Lung (tissue), 12 donors: ENCODE results near the gene CDH4. TPM values are rescaled to one million over a fixed set of nuclear protein-coding genes. Genes with fewer than 3 reads are reported as not detected.

Source experiments
- ATAC-seq: fragments of 200-7000 bp; cut with Tn5 transposase; one replicate; pipeline ENCODE4 v1.9.1; 2020; ENCODE audit warnings: moderate number of reproducible peaks; ENCODE audit not compliant: insufficient read depth, low FRiP score
- DNase-seq, 3 donors: peaks; one replicate each; pipeline ENCODE4 v3.0.0-alpha.2; 2013 to 2017
- H3K27ac ChIP-seq, 2 donors: one replicate each; pipeline ENCODE4 v1.5.1; 2013; ENCODE audit warnings: mild to moderate bottlenecking in 2 of 2, moderate library complexity in 2 of 2, control low read depth in 1 of 2, inconsistent platforms in 1 of 2, low read depth in 1 of 2, low read length in 1 of 2
- H3K27me3 ChIP-seq, 3 donors: one replicate each; pipeline ENCODE4 v1.5.1; 2013; ENCODE audit warnings: low read length in 2 of 3; ENCODE audit not compliant: control insufficient read depth in 3 of 3, insufficient read depth in 3 of 3
- H3K36me3 ChIP-seq, 4 donors: one replicate each; pipeline ENCODE4 v1.5.1; 2013; ENCODE audit warnings: low read length in 4 of 4, mild to moderate bottlenecking in 1 of 4, moderate library complexity in 1 of 4; ENCODE audit not compliant: control insufficient read depth in 4 of 4, insufficient read depth in 4 of 4
- H3K4me1 ChIP-seq, 5 donors: one replicate each; pipeline ENCODE4 v1.5.1; 2013; ENCODE audit warnings: low read length in 5 of 5, mild to moderate bottlenecking in 2 of 5, moderate library complexity in 1 of 5; ENCODE audit not compliant: control insufficient read depth in 5 of 5, insufficient read depth in 5 of 5
- H3K4me3 ChIP-seq: one replicate; pipeline ENCODE4 v1.5.1; 2013; ENCODE audit warnings: mild to moderate bottlenecking, control low read depth, moderate library complexity
- H3K9ac ChIP-seq, 2 donors: one replicate each; pipeline ENCODE4 v1.5.1; 2013; ENCODE audit warnings: low read length in 2 of 2, control low read depth in 1 of 2; ENCODE audit not compliant: insufficient read depth in 1 of 2
- H3K9me3 ChIP-seq, 4 donors: one replicate each; pipeline ENCODE4 v1.5.1; 2013; ENCODE audit warnings: low read length in 3 of 4, mild to moderate bottlenecking in 1 of 4, moderate library complexity in 1 of 4; ENCODE audit not compliant: control insufficient read depth in 4 of 4, insufficient read depth in 3 of 4
- WGBS, 2 donors: extraction: QIAGEN DNeasy Blood & Tissue Kit; methylation state at CpG; one replicate each; pipeline ENCODE4 v1.1.7; 2013; 5-methylcytosine and 5-hydroxymethylcytosine counted together
- polyA plus RNA-seq, 2 donors: library from polyadenylated mRNA; stranded (reverse); fragments of 200-250 nt; gene quantifications; one replicate each; pipeline ENCODE4 v1.2.1, GENCODE V29; 2013
- total RNA-seq, 2 donors: library from RNA; depleted of rRNA in 1 of 2; stranded (reverse); fragments of >200 nt in 1 of 2; gene quantifications; one replicate each; pipeline ENCODE4 v1.2.1, GENCODE V29; 2014 to 2021
- TF ChIP-seq, protein P1 (sequence below): IDR thresholded peaks from 2 replicates; pipeline ENCODE4 v1.5.1; 2012; ENCODE audit warnings: mild to moderate bottlenecking; ENCODE audit errors: control extremely low read depth, extremely low read depth
- donor health status: control.
- donor health status: control.
- donor health status: Bipolar disorder and iron deficiency.
- donor health status: healthy.
- donor health status: DM: yes; HTN: yes; CAD: no.

The CDH4 gene
- total and polyA plus RNA-seq, 4 donors = 0.10 to 2.1 (median 0.34) TPM

DNA sequence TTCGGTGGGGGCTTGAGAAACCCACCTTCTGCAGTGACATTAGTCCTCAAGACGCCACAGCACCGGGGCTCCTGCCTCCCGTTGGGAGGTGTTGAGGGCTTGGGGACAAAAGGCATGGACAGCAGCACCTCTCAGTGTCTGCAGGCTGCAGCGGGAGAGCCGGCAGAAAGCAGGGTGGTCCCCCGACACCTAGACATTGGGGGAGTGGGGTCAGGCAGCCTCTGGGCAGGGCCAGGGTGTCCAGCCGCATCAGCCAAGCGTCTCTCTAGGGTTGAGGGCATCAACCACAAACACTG is 549.0 kb downstream of the CDH4 start:
- no peaks in the 10 kb centered on the region for H3K9me3 ChIP-seq
- DNase-seq (no peak), ATAC-seq (no peak)
- 85 to 89% methylated on average over 9 of the region's 9 CpGs for WGBS, 2 donors
- no peak overlapping the region for H3K9ac ChIP-seq
- no peaks in the 10 kb centered on the region for H3K36me3 ChIP-seq
- peaks cover 0 to 29% (median 7%) of the 10 kb centered on the region in 3 donors for H3K27me3 ChIP-seq
- TF ChIP-seq, protein P1, sequence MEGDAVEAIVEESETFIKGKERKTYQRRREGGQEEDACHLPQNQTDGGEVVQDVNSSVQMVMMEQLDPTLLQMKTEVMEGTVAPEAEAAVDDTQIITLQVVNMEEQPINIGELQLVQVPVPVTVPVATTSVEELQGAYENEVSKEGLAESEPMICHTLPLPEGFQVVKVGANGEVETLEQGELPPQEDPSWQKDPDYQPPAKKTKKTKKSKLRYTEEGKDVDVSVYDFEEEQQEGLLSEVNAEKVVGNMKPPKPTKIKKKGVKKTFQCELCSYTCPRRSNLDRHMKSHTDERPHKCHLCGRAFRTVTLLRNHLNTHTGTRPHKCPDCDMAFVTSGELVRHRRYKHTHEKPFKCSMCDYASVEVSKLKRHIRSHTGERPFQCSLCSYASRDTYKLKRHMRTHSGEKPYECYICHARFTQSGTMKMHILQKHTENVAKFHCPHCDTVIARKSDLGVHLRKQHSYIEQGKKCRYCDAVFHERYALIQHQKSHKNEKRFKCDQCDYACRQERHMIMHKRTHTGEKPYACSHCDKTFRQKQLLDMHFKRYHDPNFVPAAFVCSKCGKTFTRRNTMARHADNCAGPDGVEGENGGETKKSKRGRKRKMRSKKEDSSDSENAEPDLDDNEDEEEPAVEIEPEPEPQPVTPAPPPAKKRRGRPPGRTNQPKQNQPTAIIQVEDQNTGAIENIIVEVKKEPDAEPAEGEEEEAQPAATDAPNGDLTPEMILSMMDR = no peak
- no peak overlapping the region for H3K27ac ChIP-seq
- H3K4me3 ChIP-seq = no peak overlapping the region
- peaks cover 0 to 15% (median 0%) of the 10 kb centered on the region in 5 donors for H3K4me1 ChIP-seq

DNA sequence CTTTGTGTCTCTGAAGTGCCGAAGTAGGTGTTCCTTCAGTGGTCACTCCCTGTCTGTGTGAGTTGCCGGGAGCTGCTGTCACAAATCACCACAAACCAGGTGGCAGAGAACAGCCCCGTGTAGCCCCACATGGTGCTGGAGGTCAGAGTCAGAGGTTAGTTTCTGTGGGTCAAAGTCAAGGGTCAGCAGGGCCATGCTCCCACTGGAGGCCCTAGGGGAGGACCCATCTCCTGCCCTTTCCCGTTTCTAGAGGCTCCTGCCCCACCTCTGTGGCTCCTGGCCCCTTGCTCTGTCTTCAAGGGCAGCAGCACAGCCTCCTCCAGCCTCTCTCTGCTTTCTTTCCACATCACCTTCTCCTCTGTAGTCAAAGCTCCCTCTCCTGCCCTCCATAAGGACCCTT is 549.4 kb downstream of the CDH4 start:
- DNase-seq (no peak), ATAC-seq (no peak)
- peaks cover 0 to 15% (median 0%) of the 10 kb centered on the region in 5 donors for H3K4me1 ChIP-seq
- H3K27ac ChIP-seq = no peak overlapping the region
- H3K4me3 ChIP-seq = no peak overlapping the region
- H3K27me3 ChIP-seq = peaks cover 0 to 33% (median 7%) of the 10 kb centered on the region in 3 donors
- WGBS, 2 donors = 72 to 85% methylated on average over 4 of the region's 4 CpGs
- H3K9ac ChIP-seq = no peak overlapping the region
- H3K9me3 ChIP-seq = no peaks in the 10 kb centered on the region
- TF ChIP-seq, protein P1 = no peak
- H3K36me3 ChIP-seq = no peaks in the 10 kb centered on the region

DNA sequence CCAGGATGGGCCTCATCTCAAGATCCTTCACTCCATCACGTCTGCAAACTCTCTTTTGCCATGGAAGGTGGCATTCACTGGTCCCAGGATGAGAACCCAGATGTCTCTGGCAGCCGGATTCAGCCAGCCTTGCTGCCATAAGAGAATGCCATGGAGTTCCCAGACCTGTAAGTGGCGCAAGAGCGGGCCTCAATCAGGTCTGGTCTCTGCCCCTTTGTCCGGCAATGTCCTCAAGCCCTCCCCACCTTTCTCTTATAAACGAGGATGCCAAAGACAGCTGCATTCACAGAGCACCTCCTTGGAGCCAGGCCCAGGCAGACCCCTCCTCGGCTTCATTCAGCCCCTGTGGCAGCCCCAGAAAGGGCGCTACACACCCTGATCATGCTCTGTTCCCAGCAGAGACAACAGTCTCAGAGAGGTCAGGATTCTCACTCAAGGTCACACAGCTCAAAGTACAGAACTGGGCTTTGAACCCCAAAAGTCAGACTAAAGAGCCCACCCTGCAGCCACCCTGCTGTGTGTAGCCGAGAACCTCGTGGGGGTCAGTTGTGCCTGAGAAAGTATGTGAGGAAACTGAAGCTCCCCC is 549.9 kb downstream of the CDH4 start:
- no peak overlapping the region for H3K4me3 ChIP-seq
- no peaks in the 10 kb centered on the region for H3K9me3 ChIP-seq
- TF ChIP-seq, protein P1 = no peak
- H3K36me3 ChIP-seq = no peaks in the 10 kb centered on the region
- H3K9ac ChIP-seq = no peak overlapping the region
- no peak overlapping the region for H3K27ac ChIP-seq
- 74 to 78% methylated on average over 10 of the region's 10 CpGs for WGBS, 2 donors
- ATAC-seq (no peak), DNase-seq (no peak)
- H3K27me3 ChIP-seq = peaks cover 0 to 38% (median 7%) of the 10 kb centered on the region in 3 donors
- H3K4me1 ChIP-seq = peaks cover 0 to 15% (median 0%) of the 10 kb centered on the region in 5 donors
